IMR-90 (cell line): ENCODE results near the gene CAPZA2. TPM values are rescaled to one million over a fixed set of nuclear protein-coding genes. Genes with fewer than 3 reads are reported as not detected.

ENCODE experiments used
- ATAC-seq: fragments of 200-7000 bp; cut with Tn5 transposase; 2 replicates; pipeline ENCODE4 v1.9.1; 2020; ENCODE audit warnings: low read depth, mild to moderate bottlenecking, moderate library complexity
- BruUV-seq: library from RNA; stranded (reverse); fragments of 400-500 nt; replicated peaks from 2 replicates; lab custom pipeline; 2021; lab: Mats Ljungman, UMichigan
- CTCF ChIA-PET: fragments of 300-600 bp; formaldehyde crosslinking; extraction: SDS; loops from one replicate; lab custom pipeline; 2021; ENCODE audit warnings: antibody characterized with exemption; lab: Yijun Ruan, JAX
- POLR2A ChIA-PET: fragments of 300-600 bp; sonication (Branson Sonifier 250); formaldehyde crosslinking; loops from one replicate; lab custom pipeline; 2022; ENCODE audit warnings: antibody characterized with exemption; ENCODE audit not compliant: unreplicated experiment; lab: Charles Lee
- DNase-seq: peaks from one replicate; pipeline ENCODE4 v3.0.0; 2013
- H2AFZ ChIP-seq: replicated peaks from 2 replicates; pipeline ENCODE3; 2013; ENCODE audit warnings: low read length, mild to moderate bottlenecking; ENCODE audit not compliant: poor library complexity
- H2AK5ac ChIP-seq: 2 replicates; pipeline ENCODE4 v1.6.1; 2013; ENCODE audit warnings: low read depth, low read length, inconsistent platforms
- H2AK9ac ChIP-seq: replicated peaks from 2 replicates; pipeline ENCODE3; 2013; ENCODE audit warnings: mild to moderate bottlenecking, low read depth, low read length, moderate library complexity; ENCODE audit not compliant: poor library complexity
- H2BK120ac ChIP-seq: 2 replicates; pipeline ENCODE4 v1.6.1; 2013; ENCODE audit warnings: low read depth, low read length, inconsistent platforms
- H2BK15ac ChIP-seq: 3 replicates; pipeline ENCODE4 v1.6.1; 2013; ENCODE audit warnings: low read depth, low read length, inconsistent platforms
- H2BK20ac ChIP-seq: 2 replicates; pipeline ENCODE4 v1.6.1; 2013; ENCODE audit warnings: low read depth, mild to moderate bottlenecking, inconsistent platforms, low read length, moderate library complexity
- H2BK5ac ChIP-seq: 2 replicates; pipeline ENCODE4 v1.6.1; 2013; ENCODE audit warnings: mild to moderate bottlenecking, low read depth, low read length, inconsistent platforms; ENCODE audit not compliant: poor library complexity, severe bottlenecking
- H3K14ac ChIP-seq: replicated peaks from 2 replicates; pipeline ENCODE4 v1.6.1; 2013; ENCODE audit warnings: low read depth, low read length, inconsistent platforms
- H3K18ac ChIP-seq: 2 replicates; pipeline ENCODE4 v1.6.1; 2013; ENCODE audit warnings: low read depth, low read length, control low read depth
- H3K23ac ChIP-seq: 2 replicates; pipeline ENCODE4 v1.6.1; 2013; ENCODE audit warnings: low read depth, low read length, inconsistent platforms
- H3K27ac ChIP-seq: 2 replicates; pipeline ENCODE4 v1.5.1; 2013; ENCODE audit warnings: mild to moderate bottlenecking, control low read depth, low read length; ENCODE audit not compliant: insufficient read depth
- H3K27me3 ChIP-seq: 2 replicates; pipeline ENCODE4 v1.6.1; 2013; ENCODE audit warnings: low read length; ENCODE audit not compliant: control insufficient read depth, insufficient read depth
- H3K36me3 ChIP-seq: 2 replicates; pipeline ENCODE4 v1.6.1; 2013; ENCODE audit warnings: low read length, mixed read lengths; ENCODE audit not compliant: control insufficient read depth, insufficient read depth
- H3K4ac ChIP-seq: 2 replicates; pipeline ENCODE4 v1.6.1; 2013; ENCODE audit warnings: low read depth, low read length, inconsistent platforms
- H3K4me1 ChIP-seq: 2 replicates; pipeline ENCODE4 v1.6.1; 2013; ENCODE audit warnings: low read length, mixed read lengths; ENCODE audit not compliant: control insufficient read depth, insufficient read depth
- H3K4me2 ChIP-seq: 2 replicates; pipeline ENCODE4 v1.6.1; 2013; ENCODE audit warnings: low read depth, mild to moderate bottlenecking, control low read depth, low read length, moderate library complexity
- H3K4me3 ChIP-seq: 2 replicates; pipeline ENCODE4 v1.5.1; 2013; ENCODE audit warnings: low read depth, mild to moderate bottlenecking, control low read depth, low read length, moderate library complexity; ENCODE audit not compliant: insufficient read depth
- H3K56ac ChIP-seq: 2 replicates; pipeline ENCODE4 v1.6.1; 2013; ENCODE audit warnings: low read length, inconsistent platforms; ENCODE audit not compliant: insufficient read depth; ENCODE audit errors: extremely low read depth
- H3K79me1 ChIP-seq, 2 experiments: 2 replicates each; pipeline ENCODE4 v1.6.1; 2013; ENCODE audit warnings: low read length in 2 of 2, inconsistent platforms in 1 of 2, low read depth in 1 of 2
- H3K9ac ChIP-seq: 2 replicates; pipeline ENCODE4 v1.6.1; 2013; ENCODE audit warnings: low read depth, low read length, control low read depth
- H3K9me1 ChIP-seq: 2 replicates; pipeline ENCODE4 v1.6.1; 2013; ENCODE audit warnings: low read length, inconsistent platforms; ENCODE audit not compliant: insufficient read depth
- H3K9me3 ChIP-seq: 2 replicates; pipeline ENCODE4 v1.6.1; 2013; ENCODE audit warnings: low read length; ENCODE audit not compliant: control insufficient read depth, insufficient read depth
- H4K20me1 ChIP-seq: 2 replicates; pipeline ENCODE4 v1.6.1; 2013; ENCODE audit warnings: low read length, inconsistent platforms; ENCODE audit not compliant: insufficient read depth
- H4K5ac ChIP-seq: 2 replicates; pipeline ENCODE4 v1.6.1; 2013; ENCODE audit warnings: mild to moderate bottlenecking, low read depth, low read length, control low read depth
- H4K8ac ChIP-seq, 2 experiments: 2 replicates each; pipeline ENCODE4 v1.6.1; 2013; ENCODE audit warnings: low read depth in 2 of 2, low read length in 2 of 2, control low read depth in 1 of 2, inconsistent platforms in 1 of 2
- H4K91ac ChIP-seq: 2 replicates; pipeline ENCODE4 v1.6.1; 2013; ENCODE audit warnings: low read depth, low read length, inconsistent platforms; ENCODE audit not compliant: insufficient read depth
- BHLHE40 ChIP-seq: fragments of 150-350 bp; IDR thresholded peaks from 2 replicates; pipeline ENCODE4 v1.6.1; 2016; ENCODE audit warnings: mild to moderate bottlenecking, low read depth, low read length
- CEBPB ChIP-seq: IDR thresholded peaks from 2 replicates; pipeline ENCODE4 v1.6.1; 2012; ENCODE audit warnings: low read depth, low read length, improper control_type of control experiment
- CHD1 ChIP-seq: IDR thresholded peaks from 2 replicates; pipeline ENCODE4 v1.6.1; 2012; ENCODE audit warnings: low read depth, low read length, improper control_type of control experiment
- CTCF ChIP-seq: conservative IDR thresholded peaks from 2 replicates; pipeline ENCODE4 v1.5.1; 2012; ENCODE audit warnings: mild to moderate bottlenecking, low read depth, low read length, improper control_type of control experiment
- ELK1 ChIP-seq: fragments of 150-350 bp; IDR thresholded peaks from 2 replicates; pipeline ENCODE4 v1.6.1; 2016; ENCODE audit warnings: low read depth, mild to moderate bottlenecking, low read length, moderate library complexity, borderline replicate concordance
- FOS ChIP-seq: fragments of 150-350 bp; IDR thresholded peaks from 2 replicates; pipeline ENCODE4 v1.6.1; 2016; ENCODE audit warnings: low read depth, low read length
- MAFK ChIP-seq: IDR thresholded peaks from 2 replicates; pipeline ENCODE4 v1.6.1; 2012; ENCODE audit warnings: low read depth, low read length, improper control_type of control experiment
- MAZ ChIP-seq: IDR thresholded peaks from 2 replicates; pipeline ENCODE4 v1.6.1; 2012; ENCODE audit warnings: low read depth, mild to moderate bottlenecking, low read length, improper control_type of control experiment, moderate library complexity, borderline replicate concordance
- MXI1 ChIP-seq: IDR thresholded peaks from 2 replicates; pipeline ENCODE4 v1.6.1; 2012; ENCODE audit warnings: low read depth, mild to moderate bottlenecking, low read length, moderate library complexity, borderline replicate concordance
- NFE2L2 ChIP-seq: fragments of 150-350 bp; IDR thresholded peaks from 2 replicates; pipeline ENCODE4 v1.6.1; 2016; ENCODE audit warnings: low read depth, mild to moderate bottlenecking, low read length
- POLR2A ChIP-seq: IDR thresholded peaks from 2 replicates; pipeline ENCODE4 v1.6.1; 2012; ENCODE audit warnings: mild to moderate bottlenecking, low read depth, low read length
- RAD21 ChIP-seq: IDR thresholded peaks from 2 replicates; pipeline ENCODE4 v1.6.1; 2012; ENCODE audit warnings: low read length, improper control_type of control experiment
- RCOR1 ChIP-seq: IDR thresholded peaks from 2 replicates; pipeline ENCODE4 v1.6.1; 2012; ENCODE audit warnings: mild to moderate bottlenecking, low read length, improper control_type of control experiment; ENCODE audit not compliant: insufficient replicate concordance
- RFX5 ChIP-seq: IDR thresholded peaks from 2 replicates; pipeline ENCODE4 v1.8.0; 2012; ENCODE audit warnings: low read depth, mild to moderate bottlenecking, low read length, moderate library complexity
- SMC3 ChIP-seq: fragments of 150-350 bp; IDR thresholded peaks from 2 replicates; pipeline ENCODE4 v1.6.1; 2016; ENCODE audit warnings: low read depth, mild to moderate bottlenecking, antibody characterized with exemption, low read length, moderate library complexity
- USF2 ChIP-seq: fragments of 150-350 bp; IDR thresholded peaks from 2 replicates; pipeline ENCODE4 v1.6.1; 2017; ENCODE audit warnings: mild to moderate bottlenecking, antibody characterized with exemption, low read length, low read depth
- whole genome bisulfite sequencing, 2 experiments: methylation state at CpG; one replicate each; pipeline versions ENCODE4 v1.1.5 to v1.1.7; 2013; ENCODE audit warnings: missing lambda C conversion rate in 2 of 2; ENCODE audit not compliant: insufficient read length in 1 of 2; ENCODE audit errors: extremely low coverage in 2 of 2; 5-methylcytosine and 5-hydroxymethylcytosine counted together
- dilution Hi-C: fragments of 300-500 bp; cut with HindIII; formaldehyde crosslinking; loops from one replicate; pipeline ENCODE4 v1.14.3; 2018; ENCODE audit warnings: low sequenced_read_pairs; ENCODE audit not compliant: unreplicated experiment
- in situ Hi-C: fragments of 300-500 bp; cut with MboI; formaldehyde crosslinking; loops from 3 replicates; pipeline ENCODE4 v1.14.3; 2019; ENCODE audit warnings: low sequenced_read_pairs, inconsistent platforms, mixed read lengths
- intact Hi-C: fragments of 100-400 bp; cut with micrococcal nuclease; formaldehyde crosslinking; loops from 2 replicates; pipeline ENCODE4 v1.10.0; 2022
- polyA plus RNA-seq, 3 experiments: library from polyadenylated mRNA; depleted of rRNA; stranded (reverse); fragments of >200 nt; gene quantifications; 2 replicates each; pipeline ENCODE4 v1.2.3, GENCODE V29; 2012; ENCODE audit warnings: low replicate concordance in 1 of 3
- total RNA-seq: library from RNA; depleted of rRNA; stranded (reverse); fragments of >200 nt; gene quantifications from 2 replicates; pipeline ENCODE4 v1.2.3, GENCODE V29; 2012

The CAPZA2 gene
- total and polyA plus RNA-seq, 2 of the 4 experiments (the other 2 are of a cell fraction) = 66.6 to 133 TPM

GRCh38 chr7:116837586-116837985 is 24.8 kb upstream of the CAPZA2 start:
- dilution Hi-C loops (no loop called here), in situ Hi-C loops (no loop called here), intact Hi-C loops (no loop called here)
- Histone ChIP-seq H3K18ac (no peak overlapping the region), H4K5ac (no peak overlapping the region), H3K9me3 (no peaks in the 10 kb centered on the region), H4K20me1 (no peaks in the 10 kb centered on the region), H4K91ac (no peak overlapping the region), H2AK5ac (no peak overlapping the region), H2AFZ (no peak overlapping the region), H3K4me2 (no peak overlapping the region), H3K9ac (no peak overlapping the region), H3K27ac (no peak overlapping the region), H3K36me3 (no peaks in the 10 kb centered on the region), H3K56ac (no peak overlapping the region), H4K8ac (no peak overlapping the region), H2BK5ac (no peak overlapping the region), H2BK120ac (no peak overlapping the region), H3K9me1 (no peaks in the 10 kb centered on the region), H3K4me3 (no peak overlapping the region), H3K4me1 (0 out of 2 replicates have a peak, but pooled peaks cover 2% of the 10 kb centered on the region), H3K14ac (no peak overlapping the region), H2BK15ac (no peak overlapping the region), H3K79me1 (no peaks in the 10 kb centered on the region), H2BK20ac (no peak overlapping the region), H3K23ac (no peak overlapping the region), H3K27me3 (peaks cover 4% of the 10 kb centered on the region), H2AK9ac (no peak overlapping the region), H3K4ac (no peak overlapping the region)
- POLR2A ChIA-PET = no interaction called here
- DNase-seq (no peak), ATAC-seq (no peak)
- no CpG with 5 or more reads among the region's 3 CpGs for WGBS, 2 experiments
- TF ChIP-seq SMC3 = no peak
- TF ChIP-seq FOS = no peak
- no peak for TF ChIP-seq NFE2L2
- TF ChIP-seq CHD1 = no peak
- no peak for TF ChIP-seq BHLHE40
- TF ChIP-seq CTCF = no peak
- TF ChIP-seq POLR2A = no peak
- TF ChIP-seq USF2 = no peak
- TF ChIP-seq RAD21 = no peak
- TF ChIP-seq RCOR1 = no peak
- no peak for TF ChIP-seq CEBPB
- no peak for TF ChIP-seq MXI1
- TF ChIP-seq ELK1 = no peak
- TF ChIP-seq RFX5 = no peak
- TF ChIP-seq MAZ = no peak
- TF ChIP-seq MAFK = no peak
- CTCF ChIA-PET = no interaction called here
- no TSS peak for BruUV-seq
